ENCODE measurements around the gene THSD8.

THSD8 gene

GRCh38 chr19:12788682-12789097 lies 13.2 kb upstream of the THSD8 start:
- peak overlapping the region; percentile 84 for H3K4me3 ChIP-seq (ENCODE audit: low read depth, low read length)
- peak; percentile 93 for DNase-seq (ENCODE audit: low read depth)
- no peak for TF ChIP-seq CTCF (IDR thresholded peaks at IDR 0.05; ENCODE audit: insufficient read depth, low read depth, low read length, missing control alignments)

- H3K4me3 ChIP-seq (ENCODE audit: low read depth, low read length), result peak overlapping the region; percentile 84
- no peak for TF ChIP-seq CTCF (IDR thresholded peaks at IDR 0.05; ENCODE audit: insufficient read depth, low read depth, low read length, missing control alignments)
- no peak for DNase-seq (ENCODE audit: low read depth)
These were observed 12.6 kb upstream of the THSD8 start for GRCh38 chr19:12789098-12789903.

- H3K4me3 ChIP-seq (ENCODE audit: low read depth, low read length), result peak overlapping the region; percentile 95
- no peak for TF ChIP-seq CTCF (IDR thresholded peaks at IDR 0.05; ENCODE audit: insufficient read depth, low read depth, low read length, missing control alignments)
- peak; percentile 100 for DNase-seq (ENCODE audit: low read depth)
These were observed 11.8 kb upstream of the THSD8 start for GRCh38 chr19:12789904-12790619.

GRCh38 chr19:12790628-12791344 lies 11.1 kb upstream of the THSD8 start:
- peak overlapping the region; percentile 95 for H3K4me3 ChIP-seq (ENCODE audit: low read depth, low read length)
- TF ChIP-seq CTCF (IDR thresholded peaks at IDR 0.05; ENCODE audit: insufficient read depth, low read depth, low read length, missing control alignments), result no peak
- DNase-seq (ENCODE audit: low read depth), result no peak

GRCh38 chr19:12791345-12792050 lies 10.4 kb upstream of the THSD8 start, which contains the start of gene JUNB:
TSS of gene JUNB (plus strand) at chr19:12791486. CDS start at chr19:12791772, 286 bp downstream.
- DNase-seq (ENCODE audit: low read depth), result peak; percentile 99
- no peak for TF ChIP-seq CTCF (IDR thresholded peaks at IDR 0.05; ENCODE audit: insufficient read depth, low read depth, low read length, missing control alignments)
- H3K4me3 ChIP-seq (ENCODE audit: low read depth, low read length), result peak within 1 kb of the TSS; percentile 95
